Lower leg skin (tissue), 4 donors: ENCODE data around the gene POLD4. TPM values are rescaled to one million over a fixed set of nuclear protein-coding genes. Genes with fewer than 3 reads are reported as not detected.

Experiments used
- DNase-seq, 2 donors: peaks; one replicate each; pipeline ENCODE4 v3.0.0-alpha.2; 2019; ENCODE audit warnings: low spot score in 2 of 2
- H3K4me3 ChIP-seq: fragments of 200-600 bp; sonication (generic); 2 replicates; pipeline ENCODE4 v1.5.1; 2017; ENCODE audit warnings: mild to moderate bottlenecking, low read depth; ENCODE audit not compliant: poor library complexity, severe bottlenecking
- CTCF ChIP-seq, 3 donors: fragments of 450-650 bp; IDR thresholded peaks; one replicate each; pipeline ENCODE4 v1.5.1; 2016; ENCODE audit warnings: antibody characterized with exemption in 3 of 3, mild to moderate bottlenecking in 3 of 3, moderate library complexity in 2 of 3
- POLR2A ChIP-seq, 2 donors: fragments of 450-650 bp; IDR thresholded peaks; one replicate each; pipeline ENCODE4 v1.6.1; 2016 to 2017; ENCODE audit warnings: antibody characterized with exemption in 2 of 2, mild to moderate bottlenecking in 1 of 2, moderate library complexity in 1 of 2
- WGBS, 2 donors: methylation state at CpG; one replicate each; pipeline ENCODE4 v1.1.5; 2018; 5-methylcytosine and 5-hydroxymethylcytosine counted together
- intact Hi-C: fragments of 100-400 bp; cut with DNase I; formaldehyde crosslinking; loops from one replicate; pipeline ENCODE4 v1.15.0; 2023; ENCODE audit warnings: low total_unique reads
- total RNA-seq, 4 donors: library from RNA; depleted of rRNA; stranded (reverse); fragments of >200 nt; gene quantifications; one replicate each; pipeline ENCODE4 v1.1.0, GENCODE V29; 2016

The POLD4 gene
- total RNA-seq, 4 donors from 2014 or later, result 82.3 to 126 (median 86.4) TPM

GRCh38 chr11:67376873-67377808, 23.8 kb upstream of the POLD4 start:
- 97 to 100% methylated on average over 4 to 5 of the region's 6 CpGs for WGBS, 2 donors
- intact Hi-C loops, result no loop called here
- no peak overlapping the region for H3K4me3 ChIP-seq
- no peak for TF ChIP-seq CTCF (IDR thresholded peaks at IDR 0.05)
- no peak for TF ChIP-seq POLR2A (IDR thresholded peaks at IDR 0.05)
- no peak for DNase-seq

- WGBS, 2 donors, result 72 to 76% methylated on average over 7 of the region's 7 CpGs
- TF ChIP-seq POLR2A (IDR thresholded peaks at IDR 0.05) (no peak), CTCF (IDR thresholded peaks at IDR 0.05) (no peak)
- no peak for DNase-seq
- no peak overlapping the region for H3K4me3 ChIP-seq
- intact Hi-C loops, result no loop called here
These were observed 22.9 kb upstream of the POLD4 start for GRCh38 chr11:67376063-67376820.

- TF ChIP-seq POLR2A (IDR thresholded peaks at IDR 0.05), result no peak
- no peak for DNase-seq
- no peak overlapping the region for H3K4me3 ChIP-seq
- 61 to 64% methylated on average over 15 of the region's 15 CpGs for WGBS, 2 donors
- intact Hi-C loops, result no loop called here
These were observed 22.1 kb upstream of the POLD4 start for GRCh38 chr11:67375320-67376055.

- no peak overlapping the region for H3K4me3 ChIP-seq
- DNase-seq, result no peak
- intact Hi-C loops, result no loop called here
- 26 to 32% methylated on average over 9 of the region's 9 CpGs for WGBS, 2 donors
- TF ChIP-seq POLR2A (IDR thresholded peaks at IDR 0.05), result no peak
- no peak for TF ChIP-seq CTCF (IDR thresholded peaks at IDR 0.05)
These were observed 21.4 kb upstream of the POLD4 start for GRCh38 chr11:67374571-67375281.

- H3K4me3 ChIP-seq, result peak overlapping the region; percentile 64
- WGBS, 2 donors, result 3 to 5% methylated on average over 38 to 40 of the region's 40 CpGs
- intact Hi-C loops, result no loop called here
- DNase-seq, result peak; percentile 77 to 95
- TF ChIP-seq POLR2A (IDR thresholded peaks at IDR 0.05) (no peak), CTCF (IDR thresholded peaks at IDR 0.05) (no peak)
These were observed 20.6 kb upstream of the POLD4 start for GRCh38 chr11:67373648-67374570.
